22Rv1 (cell line): ENCODE data around the gene EFNA3.

Source experiments
- CTCF ChIP-seq: fragments of 450-650 bp; IDR thresholded peaks from 2 replicates; pipeline ENCODE4 v1.5.1; 2017; ENCODE audit warnings: mild to moderate bottlenecking
- ZFX ChIP-seq: fragments of 450-650 bp; IDR thresholded peaks from 2 replicates; pipeline ENCODE4 v1.6.1; 2017; ENCODE audit warnings: antibody characterized with exemption, borderline replicate concordance

- no peak for TF ChIP-seq CTCF
- no peak for TF ChIP-seq ZFX
These were observed 26.2 kb downstream of the EFNA3 start for GRCh38 chr1:155104605-155105534.
